H1 (cell line): ENCODE measurements around the gene ADPRHL1. TPM values are rescaled to one million over a fixed set of nuclear protein-coding genes. Genes with fewer than 3 reads are reported as not detected.

Source experiments
- CTCF ChIA-PET: fragments of 300-600 bp; sonication (Branson Sonifier 250); formaldehyde crosslinking; loops from one replicate; lab custom pipeline; 2021; ENCODE audit not compliant: partially characterized antibody; lab: Charles Lee
- POLR2A ChIA-PET: fragments of 300-600 bp; sonication (Branson Sonifier 250); formaldehyde crosslinking; loops from one replicate; lab custom pipeline; 2021; ENCODE audit warnings: inconsistent platforms; ENCODE audit not compliant: partially characterized antibody; lab: Charles Lee
- DNase-seq, 2 experiments: peaks; one replicate each; pipeline versions ENCODE4 v3.0.0 to v3.0.0-alpha.2; 2010 to 2022; ENCODE audit warnings: low spot score in 2 of 2, low read depth in 1 of 2, mixed read lengths in 1 of 2
- FAIRE-seq: peaks from 2 replicates; lab custom pipeline; 2011; peaks lifted over from hg19 to GRCh38; lab: Jason Lieb, UNC
- H2AFZ ChIP-seq: 2 replicates; pipeline ENCODE4 v1.8.1; 2012; ENCODE audit warnings: low read length, inconsistent platforms
- H2AK5ac ChIP-seq: 2 replicates; pipeline ENCODE4 v1.6.1; 2013; ENCODE audit warnings: low read depth, low read length
- H2BK120ac ChIP-seq: replicated peaks from 2 replicates; pipeline ENCODE3; 2013; ENCODE audit warnings: low read depth, low read length, inconsistent platforms
- H2BK12ac ChIP-seq: 2 replicates; pipeline ENCODE4 v1.6.1; 2013; ENCODE audit warnings: low read depth, low read length
- H2BK15ac ChIP-seq: 2 replicates; pipeline ENCODE4 v1.6.1; 2013; ENCODE audit warnings: low read length
- H2BK20ac ChIP-seq: 2 replicates; pipeline ENCODE4 v1.6.1; 2013; ENCODE audit warnings: low read length
- H2BK5ac ChIP-seq: 2 replicates; pipeline ENCODE4 v1.6.1; 2013; ENCODE audit warnings: low read depth, low read length
- H3K14ac ChIP-seq: 2 replicates; pipeline ENCODE4 v1.6.1; 2013; ENCODE audit warnings: inconsistent platforms; ENCODE audit not compliant: insufficient read length
- H3K18ac ChIP-seq: 2 replicates; pipeline ENCODE4 v1.6.1; 2013; ENCODE audit warnings: low read length; ENCODE audit errors: extremely low read depth
- H3K23ac ChIP-seq: 2 replicates; pipeline ENCODE4 v1.6.1; 2013; ENCODE audit warnings: inconsistent platforms; ENCODE audit not compliant: insufficient read length
- H3K23me2 ChIP-seq: 2 replicates; pipeline ENCODE4 v1.6.1; 2013; ENCODE audit warnings: low read depth, low read length
- H3K27ac ChIP-seq: 2 replicates; pipeline ENCODE4 v1.6.1; 2011; ENCODE audit warnings: low read depth, low read length, inconsistent platforms
- H3K27me3 ChIP-seq, 4 experiments: replicated peaks in 1 of 4; 1 replicate in 1 of 4; 2 replicates in 3 of 4; pipeline versions ENCODE4 v1.6.1 to v1.8.1; 2011 to 2013; ENCODE audit warnings: low read length in 3 of 4, mild to moderate bottlenecking in 3 of 4, inconsistent platforms in 2 of 4, mixed read lengths in 2 of 4, moderate library complexity in 1 of 4; ENCODE audit not compliant: control insufficient read depth in 3 of 4, insufficient read depth in 3 of 4; ENCODE audit errors: extremely low read depth in 1 of 4
- H3K36me3 ChIP-seq, 4 experiments: 2 replicates each; pipeline versions ENCODE4 v1.6.1 to v1.8.1; 2011 to 2013; ENCODE audit warnings: mild to moderate bottlenecking in 4 of 4, low read length in 3 of 4, moderate library complexity in 2 of 4, control low read depth in 1 of 4, inconsistent platforms in 1 of 4; ENCODE audit not compliant: insufficient read depth in 4 of 4, control insufficient read depth in 2 of 4
- H3K4ac ChIP-seq: replicated peaks from 2 replicates; pipeline ENCODE3; 2013; ENCODE audit warnings: low read length, low read depth, mixed read lengths, inconsistent platforms; ENCODE audit not compliant: insufficient read length
- H3K4me1 ChIP-seq, 4 experiments: replicated peaks in 1 of 4; 1 replicate in 1 of 4; 2 replicates in 3 of 4; pipeline versions ENCODE4 v1.6.1 to v1.8.1; 2011 to 2013; ENCODE audit warnings: low read length in 3 of 4, inconsistent platforms in 2 of 4, mixed read lengths in 1 of 4; ENCODE audit not compliant: insufficient read depth in 4 of 4, control insufficient read depth in 3 of 4
- H3K4me2 ChIP-seq, 2 experiments: 2 replicates each; pipeline versions ENCODE4 v1.6.1 to v1.8.1; 2011 to 2013; ENCODE audit warnings: low read depth in 2 of 2, low read length in 2 of 2, control low read depth in 1 of 2, inconsistent platforms in 1 of 2, mild to moderate bottlenecking in 1 of 2; ENCODE audit not compliant: insufficient read depth in 1 of 2
- H3K4me3 ChIP-seq, 4 experiments: fragments of 200-600, 300-600 bp in 1 of 4; sonication (generic), shearing (Covaris generic), sonication (Bioruptor Twin) in 1 of 4; 2 replicates each; pipeline versions ENCODE4 v1.5.1 to v1.8.1; 2011 to 2016; ENCODE audit warnings: low read length in 4 of 4, low read depth in 3 of 4, control low read depth in 2 of 4, inconsistent platforms in 2 of 4, mild to moderate bottlenecking in 2 of 4, mixed read lengths in 1 of 4, moderate library complexity in 1 of 4; ENCODE audit not compliant: insufficient read depth in 2 of 4; ENCODE audit errors: extremely low read depth in 1 of 4
- H3K56ac ChIP-seq: replicated peaks from 2 replicates; pipeline ENCODE3; 2013; ENCODE audit warnings: low read depth, mild to moderate bottlenecking, mixed read lengths, low read length, inconsistent platforms; ENCODE audit not compliant: insufficient read length
- H3K79me1 ChIP-seq: 2 replicates; pipeline ENCODE4 v1.6.1; 2013; ENCODE audit warnings: low read depth, low read length, control low read depth
- H3K79me2 ChIP-seq, 2 experiments: 2 replicates each; pipeline versions ENCODE4 v1.6.1 to v1.8.1; 2012 to 2013; ENCODE audit warnings: low read length in 2 of 2, mild to moderate bottlenecking in 2 of 2, inconsistent platforms in 1 of 2; ENCODE audit not compliant: insufficient read depth in 2 of 2, control insufficient read depth in 1 of 2
- H3K9ac ChIP-seq, 4 experiments: replicated peaks in 1 of 4; 1 replicate in 1 of 4; 2 replicates in 3 of 4; pipeline versions ENCODE4 v1.6.1 to v1.8.1; 2011 to 2013; ENCODE audit warnings: low read depth in 3 of 4, low read length in 3 of 4, control low read depth in 2 of 4, mild to moderate bottlenecking in 2 of 4, moderate library complexity in 2 of 4, inconsistent platforms in 1 of 4; ENCODE audit errors: extremely low read depth in 1 of 4
- H3K9me3 ChIP-seq, 2 experiments: 2 replicates each; pipeline versions ENCODE4 v1.6.1 to v1.8.1; 2012 to 2013; ENCODE audit warnings: mild to moderate bottlenecking in 2 of 2, moderate library complexity in 2 of 2, control low read depth in 1 of 2, inconsistent platforms in 1 of 2, low read depth in 1 of 2, low read length in 1 of 2, mixed read lengths in 1 of 2; ENCODE audit not compliant: insufficient read depth in 2 of 2
- H4K20me1 ChIP-seq, 2 experiments: replicated peaks in 1 of 2; 2 replicates each; pipeline versions ENCODE3 to v1.8.1; 2011 to 2013; ENCODE audit warnings: inconsistent platforms in 2 of 2, low read length in 2 of 2, mild to moderate bottlenecking in 1 of 2; ENCODE audit not compliant: insufficient read depth in 2 of 2, control insufficient read depth in 1 of 2
- H4K5ac ChIP-seq: 2 replicates; pipeline ENCODE4 v1.6.1; 2013; ENCODE audit warnings: low read length, low read depth, mixed read lengths, inconsistent platforms; ENCODE audit not compliant: insufficient read length
- H4K8ac ChIP-seq: 2 replicates; pipeline ENCODE4 v1.8.0; 2013; ENCODE audit warnings: mild to moderate bottlenecking, moderate library complexity, low read length, inconsistent platforms; ENCODE audit not compliant: insufficient read depth; ENCODE audit errors: extremely low read depth
- H4K91ac ChIP-seq: replicated peaks from 2 replicates; pipeline ENCODE3; 2013; ENCODE audit warnings: low read length, mixed read lengths, inconsistent platforms; ENCODE audit not compliant: insufficient read length
- E2F6 ChIP-seq: IDR thresholded peaks from 2 replicates; pipeline ENCODE4 v1.6.1; 2012; ENCODE audit warnings: inconsistent platforms
- FOSL1 ChIP-seq: IDR thresholded peaks from 2 replicates; pipeline ENCODE4 v1.6.1; 2011; ENCODE audit warnings: mild to moderate bottlenecking, low read depth, low read length, moderate library complexity; ENCODE audit not compliant: insufficient read depth
- HDAC6 ChIP-seq: IDR thresholded peaks from one replicate; pipeline ENCODE4 v1.7.1; 2012; ENCODE audit warnings: low read depth, mild to moderate bottlenecking, inconsistent platforms, low read length, moderate library complexity
- JUND ChIP-seq: IDR thresholded peaks from 2 replicates; pipeline ENCODE4 v1.6.1; 2011; ENCODE audit warnings: mild to moderate bottlenecking, improper control_type of control experiment, low read length
- MAFK ChIP-seq: IDR thresholded peaks from 2 replicates; pipeline ENCODE4 v1.6.1; 2012; ENCODE audit warnings: low read depth, mild to moderate bottlenecking, improper control_type of control experiment, low read length
- NANOG ChIP-seq: IDR thresholded peaks from 2 replicates; pipeline ENCODE4 v1.6.1; 2011; ENCODE audit warnings: low read length, low read depth, mild to moderate bottlenecking, inconsistent platforms; ENCODE audit not compliant: insufficient read depth, poor library complexity, severe bottlenecking
- SIX5 ChIP-seq: IDR thresholded peaks from 2 replicates; pipeline ENCODE4 v1.6.1; 2011; ENCODE audit warnings: mild to moderate bottlenecking, low read depth, low read length
- YY1 ChIP-seq: IDR thresholded peaks from 2 replicates; pipeline ENCODE4 v1.6.1; 2011; ENCODE audit warnings: low read depth, mild to moderate bottlenecking, low read length
- WGBS, 2 experiments: shearing (Covaris generic) in 1 of 2; methylation state at CpG; one replicate each; pipeline versions ENCODE4 v1.1.6 to v1.1.7; 2013 to 2015; ENCODE audit warnings: low lambda C conversion rate in 2 of 2, mixed read lengths in 2 of 2, inconsistent platforms in 1 of 2, low coverage in 1 of 2, missing lambda C conversion rate in 1 of 2; ENCODE audit not compliant: insufficient replicate concordance in 2 of 2, insufficient coverage in 1 of 2, insufficient read length in 1 of 2; ENCODE audit errors: extremely low coverage in 1 of 2, missing lambda C conversion rate in 1 of 2; 5-methylcytosine and 5-hydroxymethylcytosine counted together
- polyA plus RNA-seq, 7 experiments: library from polyadenylated mRNA; depleted of rRNA in 3 of 7; stranded (reverse) in 5 of 7; unstranded in 2 of 7; fragments of >200 nt in 5 of 7; fragments of 200-250 nt in 2 of 7; gene quantifications; 1 replicate in 5 of 7; 2 replicates in 1 of 7; 4 replicates in 1 of 7; pipeline versions ENCODE4 v1.2.1 to v1.2.3, GENCODE V29; 2011 to 2013; ENCODE audit warnings: missing spikeins in 2 of 7, mixed read lengths in 2 of 7
- total RNA-seq: library from RNA; stranded (reverse); fragmentation: NEBNext Ultra II Directional; extraction: Animal tissue kit (Norgen Biotek cat#: 25700); gene quantifications from 2 replicates; pipeline ENCODE4 v1.2.1, GENCODE V29; 2021

Gene ADPRHL1
- total and polyA plus RNA-seq, 2 of the 8 experiments (the other 6 are each of a cell fraction or from before 2014, with no cell fraction given): 0.74 to 1.7 TPM

GRCh38 chr13:113500530-113501265 lies 47.4 kb upstream of the ADPRHL1 start:
- CTCF ChIA-PET: no interaction called here
- no peak overlapping the region for H2BK120ac ChIP-seq
- no peak for FAIRE-seq

More at GRCh38 chr13:113500530-113501265, 47.4 kb upstream of the ADPRHL1 start:
- no peak overlapping the region for H2BK15ac ChIP-seq
- H2BK12ac ChIP-seq: no peak overlapping the region
- no peak overlapping the region for H4K5ac ChIP-seq
- H3K4me1 ChIP-seq: no peaks in the 10 kb centered on the region
- no peak overlapping the region for H3K23ac ChIP-seq
- H3K14ac ChIP-seq: no peak overlapping the region
- H2AK5ac ChIP-seq: no peak overlapping the region
- H4K91ac ChIP-seq: no peak overlapping the region
- H3K4me3 ChIP-seq: no peak overlapping the region
- TF ChIP-seq MAFK (no peak), E2F6 (no peak), HDAC6 (no peak), YY1 (no peak), FOSL1 (no peak), JUND (no peak), NANOG (no peak), SIX5 (no peak)
- TF ChIP-seq, all 59 proteins: peak for 0
- H2BK5ac ChIP-seq: no peak overlapping the region
- no peak overlapping the region for H3K4me2 ChIP-seq
- no peak overlapping the region for H4K8ac ChIP-seq
- DNase-seq: no peak
- peaks cover 21 to 93% (median 54%) of the 10 kb centered on the region in 4 experiments for H3K36me3 ChIP-seq
- POLR2A ChIA-PET: interaction anchor here (0.6 kb wide), 1 partner anchor 59 kb away, joined by 4 read pairs; no protein-coding TSS in a partner anchor
- H3K9me3 ChIP-seq: no peaks in the 10 kb centered on the region
- no peak overlapping the region; a peak in 1 of 7 replicates for H3K9ac ChIP-seq
- H3K27me3 ChIP-seq: no peaks in the 10 kb centered on the region
- H3K79me1 ChIP-seq: peaks cover 5% of the 10 kb centered on the region; the same call in 1 of the 2 replicates
- H3K23me2 ChIP-seq: no peaks in the 10 kb centered on the region
- H3K4ac ChIP-seq: no peak overlapping the region
- 92% methylated on average over 11 of the region's 11 CpGs; no CpG with 5 or more reads in 1 of the 2 experiments for WGBS, 2 experiments
- H2AFZ ChIP-seq: no peak overlapping the region
- peaks cover 0 to 14% of the 10 kb centered on the region in 2 experiments; a peak in 1 of 4 replicates for H3K79me2 ChIP-seq
- no peak overlapping the region for H3K18ac ChIP-seq
- no peak overlapping the region for H3K56ac ChIP-seq
- H4K20me1 ChIP-seq: peaks cover 0 to 11% of the 10 kb centered on the region in 2 experiments
- no peak overlapping the region for H2BK20ac ChIP-seq
- H3K27ac ChIP-seq: no peak overlapping the region
